ENCODE results near the gene SRPK2. TPM values are rescaled to one million over a fixed set of nuclear protein-coding genes. Genes with fewer than 3 reads are reported as not detected.

SRPK2 gene
- total and polyA plus RNA-seq, 4 donors: 7.8 to 19.7 (median 16.7) TPM

GRCh38 chr7:105068886-105069285 is 319.8 kb downstream of the SRPK2 start:
- 100% methylated on average over 1 of the region's 1 CpG for WGBS
- H3K36me3 ChIP-seq (ENCODE audit: control insufficient read depth in 4 of 4, insufficient read depth in 3 of 4, low read depth in 1 of 4, low read length in 3 of 4): peaks cover 2 to 33% (median 19%) of the 10 kb centered on the region in 4 donors
- no peak overlapping the region for H3K9ac ChIP-seq (ENCODE audit: low read depth in 1 of 2, low read length in 2 of 2)
- no peak overlapping the region for H3K4me3 ChIP-seq (ENCODE audit: low read depth in 1 of 3, low read length in 3 of 3)
- no peaks in the 10 kb centered on the region for H3K9me3 ChIP-seq (ENCODE audit: control insufficient read depth in 4 of 4, low read length in 3 of 4)
- H3K27ac ChIP-seq (ENCODE audit: low read depth in 1 of 2, low read length in 2 of 2): no peak overlapping the region
- H3K27me3 ChIP-seq (ENCODE audit: control insufficient read depth in 4 of 4, insufficient read depth in 4 of 4, low read length in 3 of 4): no peaks in the 10 kb centered on the region
- TF ChIP-seq NR2F2 (IDR thresholded peaks at IDR 0.05) (no peak), RXRA (IDR thresholded peaks at IDR 0.05) (no peak), JUND (IDR thresholded peaks at IDR 0.05) (no peak), FOXA1 (IDR thresholded peaks at IDR 0.05) (no peak), HNF4G (IDR thresholded peaks at IDR 0.05) (no peak), EGR1 (IDR thresholded peaks at IDR 0.05; ENCODE audit: low read depth in 2 of 2) (no peak), TAF1 (conservative IDR thresholded peaks at IDR 0.05) (no peak), FOXA2 (IDR thresholded peaks at IDR 0.05) (no peak), REST (IDR thresholded peaks at IDR 0.05) (no peak), CTCF (IDR thresholded peaks at IDR 0.05; ENCODE audit: low read depth, low read length, missing input control) (no peak), ATF3 (IDR thresholded peaks at IDR 0.05) (no peak), YY1 (IDR thresholded peaks at IDR 0.05) (no peak), HNF4A (conservative IDR thresholded peaks at IDR 0.05) (no peak), GABPA (IDR thresholded peaks at IDR 0.05 in 1 of 2, conservative IDR thresholded peaks at IDR 0.05 in 1 of 2) (no peak), RAD21 (IDR thresholded peaks at IDR 0.05) (no peak)
- DNase-seq (ENCODE audit: low spot score): no peak
- H3K4me1 ChIP-seq (ENCODE audit: control insufficient read depth in 4 of 4, insufficient read depth in 4 of 4, low read length in 3 of 4): no peaks in the 10 kb centered on the region

- WGBS: 98% methylated on average over 5 of the region's 5 CpGs
- TF ChIP-seq FOXA2 (IDR thresholded peaks at IDR 0.05) (no peak), SP1 (IDR thresholded peaks at IDR 0.05) (no peak), CTCF (IDR thresholded peaks at IDR 0.05; ENCODE audit: low read depth, low read length, missing input control) (no peak), FOXA1 (IDR thresholded peaks at IDR 0.05) (no peak), JUND (IDR thresholded peaks at IDR 0.05) (no peak)
Measured at GRCh38 chr7:105067691-105068090, 321.0 kb downstream of the SRPK2 start.

More at GRCh38 chr7:105067691-105068090, 321.0 kb downstream of the SRPK2 start:
- Histone ChIP-seq H3K36me3 (ENCODE audit: control insufficient read depth in 4 of 4, insufficient read depth in 3 of 4, low read depth in 1 of 4, low read length in 3 of 4) (peaks cover 2 to 40% (median 24%) of the 10 kb centered on the region in 4 donors), H3K9ac (ENCODE audit: low read depth in 1 of 2, low read length in 2 of 2) (no peak overlapping the region), H3K4me3 (ENCODE audit: low read depth in 1 of 3, low read length in 3 of 3) (no peak overlapping the region), H3K27me3 (ENCODE audit: control insufficient read depth in 4 of 4, insufficient read depth in 4 of 4, low read length in 3 of 4) (no peaks in the 10 kb centered on the region), H3K4me1 (ENCODE audit: control insufficient read depth in 4 of 4, insufficient read depth in 4 of 4, low read length in 3 of 4) (no peaks in the 10 kb centered on the region), H3K27ac (ENCODE audit: low read depth in 1 of 2, low read length in 2 of 2) (no peak overlapping the region), H3K9me3 (ENCODE audit: control insufficient read depth in 4 of 4, low read length in 3 of 4) (no peaks in the 10 kb centered on the region)
- no peak for DNase-seq (ENCODE audit: low spot score)

Small RNA genes within 50 kb of the gene (small RNA-seq; reads per million reads assigned to genes)
- gene AC005070.2: not detected
- gene RNU6-1322P: not detected

Other genes starting within 250 kb of the SRPK2 start
- gene PUS7, start 133.3 kb upstream of the SRPK2 start, total RNA-seq: 10 to 100 TPM in 1 of 2 donors, 1 to 10 TPM in 1; 5.5 to 17.2 TPM
- 1 to 10 TPM; 3.4 to 4.5 TPM for gene PUS7, start 133.3 kb upstream of the SRPK2 start, polyA plus RNA-seq
- gene RINT1, start 143.3 kb upstream of the SRPK2 start, total RNA-seq: 10 to 100 TPM in 1 of 2 donors, 1 to 10 TPM in 1; 7.5 to 10.9 TPM
- 1 to 10 TPM; 4.5 to 6.9 TPM for gene RINT1, start 143.3 kb upstream of the SRPK2 start, polyA plus RNA-seq
- gene EFCAB10, start 192.6 kb upstream of the SRPK2 start, total RNA-seq: not detected
- under 1 TPM in 1 of 2 donors, not detected in 1; 0.25 TPM for gene EFCAB10, start 192.6 kb upstream of the SRPK2 start, polyA plus RNA-seq